Mononuclear cell (primary cell): ENCODE measurements around the gene SGPP1. TPM values are rescaled to one million over a fixed set of nuclear protein-coding genes. Genes with fewer than 3 reads are reported as not detected.
"Not testable (repeated sequence)": the region's sequence is repeated elsewhere in the genome, so short reads cannot be mapped to it uniquely, and the experiment has no call there.

Source experiments
- H3K27me3 ChIP-seq: 2 replicates; pipeline ENCODE4 v1.6.0; 2011; ENCODE audit warnings: low read length, control low read depth; ENCODE audit not compliant: insufficient read depth
- H3K4me1 ChIP-seq: 2 replicates; pipeline ENCODE4 v1.5.1; 2011; ENCODE audit warnings: mild to moderate bottlenecking, low read length, control low read depth; ENCODE audit not compliant: insufficient read depth
- H3K4me3 ChIP-seq: 2 replicates; pipeline ENCODE4 v1.5.1; 2011; ENCODE audit warnings: mild to moderate bottlenecking, low read length, moderate library complexity
- H3K9me3 ChIP-seq: 2 replicates; pipeline ENCODE4 v1.5.1; 2011; ENCODE audit warnings: low read depth, mild to moderate bottlenecking, control low read depth, low read length
- total RNA-seq: library from RNA; depleted of rRNA; stranded (reverse); fragments of >200 nt; gene quantifications from one replicate; pipeline ENCODE4 v1.2.3, GENCODE V29; 2012

The SGPP1 gene
- total RNA-seq, 1 donor: 21.8 TPM

- H3K27me3 ChIP-seq: no peaks in the 10 kb centered on the region
- H3K4me1 ChIP-seq: peaks cover 22% of the 10 kb centered on the region
- peak overlapping the region; percentile 72 for H3K4me3 ChIP-seq
- H3K9me3 ChIP-seq: no peaks in the 10 kb centered on the region
These were observed 85.6 kb downstream of the SGPP1 start for GRCh38 chr14:63642229-63642611.

- Histone ChIP-seq H3K4me1 (peaks cover 22% of the 10 kb centered on the region), H3K4me3 (peak within 1 kb of the TSS; percentile 72), H3K9me3 (no peaks in the 10 kb centered on the region), H3K27me3 (no peaks in the 10 kb centered on the region)
These were observed 86.2 kb downstream of the SGPP1 start, which contains the start of gene WDR89 for GRCh38 chr14:63641473-63642228. WDR89 (minus strand) TSS chr14:63641871; CDS start chr14:63599942, 41,929 bp downstream.

GRCh38 chr14:63638493-63638892 is 89.4 kb downstream of the SGPP1 start:
- Histone ChIP-seq H3K4me1 (peaks cover 22% of the 10 kb centered on the region), H3K27me3 (no peaks in the 10 kb centered on the region), H3K9me3 (no peaks in the 10 kb centered on the region), H3K4me3 (no peak overlapping the region)

GRCh38 chr14:63636094-63636635 is 91.7 kb downstream of the SGPP1 start:
- not testable (repeated sequence) for H3K27me3 ChIP-seq, H3K4me3 ChIP-seq, H3K9me3 ChIP-seq
- peaks cover 19% of the 10 kb centered on the region for H3K4me1 ChIP-seq

Other genes with a start within 250 kb of the SGPP1 start
- gene PPP2R5E, start 184.7 kb downstream of the SGPP1 start, total RNA-seq: 24.1 TPM
- gene WDR89, start 86.2 kb downstream of the SGPP1 start, total RNA-seq: 19.4 TPM
- gene SYNE2, start 124.9 kb upstream of the SGPP1 start, total RNA-seq: 131 TPM